HG03159 (cell line): ENCODE measurements around the gene RECQL5.

Experiments used
- ATAC-seq: cut with Tn5 transposase; IDR thresholded peaks from one replicate; pipeline ENCODE4 v1.9.1; 2021; ENCODE audit warnings: mild to moderate bottlenecking, moderate library complexity; ENCODE audit not compliant: unreplicated experiment

The RECQL5 gene

DNA sequence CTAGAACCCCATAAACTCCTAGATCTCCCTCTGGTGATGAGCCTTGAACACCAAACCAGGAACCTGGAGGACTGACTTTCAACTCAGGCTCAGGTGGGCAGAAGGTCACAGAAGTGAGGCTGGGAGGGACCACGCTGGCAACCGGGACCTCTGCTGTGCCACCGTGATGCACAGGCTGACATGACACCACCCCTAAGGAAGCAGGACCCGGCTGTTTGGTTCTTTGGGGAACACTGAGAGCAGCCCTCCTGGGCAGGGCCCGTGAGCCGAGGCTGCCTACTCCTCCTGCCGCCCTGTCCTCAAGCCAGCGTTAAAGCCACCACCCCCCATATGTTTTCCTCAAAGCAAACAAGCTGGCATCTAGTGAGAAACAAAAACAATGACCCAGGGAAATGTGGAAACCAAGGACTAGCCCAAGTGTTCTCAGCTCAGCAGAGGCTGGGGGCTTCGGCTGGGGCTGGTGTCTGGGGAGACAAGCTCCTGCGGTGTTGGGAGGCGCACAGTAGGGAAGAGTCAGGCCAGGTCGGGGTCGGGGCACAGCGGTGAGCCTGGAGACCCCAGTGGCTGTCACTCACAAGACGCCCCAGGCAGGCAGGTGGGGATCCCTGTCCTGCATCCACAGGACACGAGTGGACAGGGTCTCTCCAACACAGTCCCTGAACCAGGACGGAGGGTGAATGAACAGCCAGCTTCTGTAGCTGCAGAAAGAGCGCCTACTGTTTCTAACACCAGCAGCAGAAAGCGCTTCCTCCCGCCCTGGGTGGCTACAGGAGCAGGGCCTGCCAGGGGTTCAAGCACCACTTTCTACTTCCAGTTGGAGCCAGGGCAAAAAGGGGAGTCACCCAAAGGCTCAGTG is 32.0 kb downstream of the RECQL5 start:
- ATAC-seq: no peak

DNA sequence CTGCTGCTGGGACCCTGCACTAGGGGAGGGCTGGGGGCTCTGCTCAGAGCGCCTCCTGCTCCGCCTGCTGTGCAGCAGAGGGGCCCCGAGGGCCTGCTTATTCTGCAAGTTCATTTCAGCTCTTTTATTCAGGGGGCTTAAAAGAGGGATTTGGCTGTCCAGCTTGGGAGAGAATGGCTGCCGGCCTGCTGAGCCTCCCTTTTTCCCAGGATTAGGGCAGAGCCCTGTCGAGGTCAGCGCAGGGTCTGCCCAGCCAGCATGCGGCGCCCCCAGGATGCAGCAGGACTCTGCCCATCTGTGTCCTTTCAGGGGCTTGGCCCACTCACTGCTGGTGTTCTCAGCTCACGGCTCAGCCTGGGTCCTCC is 32.6 kb downstream of the RECQL5 start:
- no peak for ATAC-seq

DNA sequence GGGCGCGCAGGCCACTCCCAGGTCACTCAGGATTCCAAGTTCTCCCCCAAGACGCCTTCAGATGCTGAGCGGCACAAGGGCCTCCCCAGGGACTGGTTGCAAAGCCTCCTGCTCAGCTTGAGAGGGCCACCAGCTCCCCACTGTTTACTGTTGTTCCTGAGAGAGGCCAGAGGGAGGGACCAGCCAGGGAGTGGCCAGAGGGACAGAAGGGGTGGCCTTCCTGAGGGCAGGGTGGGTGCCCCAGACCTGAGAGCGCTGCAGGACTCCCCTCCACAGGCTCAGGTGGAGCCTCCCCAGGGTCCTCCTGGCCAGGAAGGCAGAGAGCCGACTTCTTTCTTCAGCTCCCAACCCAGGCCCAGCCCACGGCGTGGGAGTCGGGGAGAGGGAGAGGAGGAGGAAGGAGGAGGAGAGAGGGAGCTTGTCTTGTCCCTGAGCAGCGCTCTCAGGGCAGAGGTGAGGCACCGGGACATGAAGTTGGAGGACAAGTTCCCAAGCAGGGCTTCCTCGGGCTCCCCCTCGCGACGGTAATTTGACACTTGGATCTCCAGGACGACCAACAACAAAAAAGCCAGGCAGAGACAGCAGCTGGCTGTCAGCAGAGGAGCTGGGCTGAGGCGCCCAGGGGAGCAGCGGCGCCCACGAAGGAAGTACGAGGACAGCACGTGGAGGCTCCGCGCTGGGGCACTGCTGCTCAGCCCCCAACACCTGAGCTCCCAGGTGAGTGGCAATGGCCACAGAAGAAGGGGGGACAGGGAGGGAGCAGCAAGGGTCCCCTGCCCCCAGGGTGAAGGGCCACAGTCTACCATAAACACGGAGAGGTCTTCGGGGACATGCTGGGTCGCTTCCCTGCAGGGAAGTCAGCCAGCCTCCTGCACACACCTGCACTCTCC is 33.2 kb downstream of the RECQL5 start:
- ATAC-seq: no peak

DNA sequence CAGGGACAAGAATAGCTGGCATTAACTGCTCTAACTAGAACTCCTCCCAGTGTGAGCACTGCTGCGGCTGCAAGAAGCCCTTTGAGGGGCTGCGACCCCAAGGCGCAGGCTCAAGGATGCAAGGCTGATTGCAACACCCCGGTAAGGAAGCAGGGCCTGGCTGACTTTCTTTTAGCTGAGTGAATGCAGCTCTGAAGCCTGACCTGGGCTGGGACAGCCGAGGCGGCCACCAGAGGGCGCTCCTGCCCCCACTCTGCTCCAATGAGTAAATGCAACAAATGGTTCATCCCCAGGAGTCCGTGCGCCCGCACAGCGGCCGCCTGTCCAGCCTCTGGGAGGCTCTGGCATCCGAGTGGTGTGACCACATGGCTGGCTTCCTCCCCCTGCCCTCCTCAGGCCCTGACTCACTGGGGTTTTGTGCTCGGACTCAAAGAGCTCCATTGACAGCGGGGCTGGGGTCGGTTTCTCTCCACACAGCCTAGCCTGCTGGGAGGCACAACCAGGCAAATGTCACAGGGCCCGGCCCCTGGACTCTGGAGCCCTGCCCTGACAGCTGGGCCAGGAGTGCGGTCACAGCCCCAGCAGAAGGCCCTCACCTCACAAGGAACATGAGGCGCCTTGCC is 34.0 kb downstream of the RECQL5 start, which contains the start of gene SMIM5:
TSS of gene SMIM5 (plus strand) at position 572 of the 623 bp plus-strand sequence. CDS start 6,768 bp downstream, outside the sequence.
- peak; percentile 48 for ATAC-seq

DNA sequence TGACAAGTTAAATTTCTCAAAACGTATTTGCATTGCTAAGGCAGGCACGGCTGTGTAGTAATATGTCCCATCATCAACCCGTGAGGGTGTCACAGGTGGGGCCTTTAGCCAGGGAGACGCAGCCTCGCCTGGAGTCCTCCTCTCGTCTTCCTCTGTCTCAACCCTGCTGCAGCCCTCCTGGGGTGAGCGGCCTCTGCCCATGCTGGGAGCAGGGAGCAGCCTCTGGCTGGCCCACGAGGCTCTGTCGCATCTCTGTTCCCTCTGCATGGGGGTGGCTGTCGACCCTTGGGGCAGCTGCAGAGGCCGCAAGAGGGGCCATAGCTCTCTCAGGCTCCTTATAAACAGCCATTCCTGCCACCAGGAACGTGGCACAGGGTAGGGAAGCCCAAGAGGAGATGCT is 34.5 kb downstream of the RECQL5 start:
- no peak for ATAC-seq

DNA sequence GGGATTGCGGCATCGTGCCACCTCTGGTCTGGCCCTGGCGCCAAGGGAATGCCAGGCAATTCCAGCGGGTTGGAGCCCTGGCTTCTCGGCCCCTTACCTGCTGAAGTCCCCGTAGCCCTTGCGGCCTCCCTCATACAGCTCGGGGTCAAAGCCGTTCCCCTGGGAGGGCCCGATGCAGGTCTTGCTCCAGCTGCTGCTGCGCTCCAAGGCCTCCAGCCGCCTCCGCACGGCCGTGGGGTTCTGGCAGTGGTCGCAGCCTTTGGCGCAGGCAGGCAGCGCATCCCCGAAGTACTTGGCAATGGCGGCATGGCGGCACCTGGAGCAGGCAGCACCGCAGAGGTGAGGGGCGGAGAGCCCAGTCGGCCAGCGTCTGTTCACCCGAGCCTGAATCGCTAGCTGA is 35.6 kb downstream of the RECQL5 start:
- no peak for ATAC-seq

DNA sequence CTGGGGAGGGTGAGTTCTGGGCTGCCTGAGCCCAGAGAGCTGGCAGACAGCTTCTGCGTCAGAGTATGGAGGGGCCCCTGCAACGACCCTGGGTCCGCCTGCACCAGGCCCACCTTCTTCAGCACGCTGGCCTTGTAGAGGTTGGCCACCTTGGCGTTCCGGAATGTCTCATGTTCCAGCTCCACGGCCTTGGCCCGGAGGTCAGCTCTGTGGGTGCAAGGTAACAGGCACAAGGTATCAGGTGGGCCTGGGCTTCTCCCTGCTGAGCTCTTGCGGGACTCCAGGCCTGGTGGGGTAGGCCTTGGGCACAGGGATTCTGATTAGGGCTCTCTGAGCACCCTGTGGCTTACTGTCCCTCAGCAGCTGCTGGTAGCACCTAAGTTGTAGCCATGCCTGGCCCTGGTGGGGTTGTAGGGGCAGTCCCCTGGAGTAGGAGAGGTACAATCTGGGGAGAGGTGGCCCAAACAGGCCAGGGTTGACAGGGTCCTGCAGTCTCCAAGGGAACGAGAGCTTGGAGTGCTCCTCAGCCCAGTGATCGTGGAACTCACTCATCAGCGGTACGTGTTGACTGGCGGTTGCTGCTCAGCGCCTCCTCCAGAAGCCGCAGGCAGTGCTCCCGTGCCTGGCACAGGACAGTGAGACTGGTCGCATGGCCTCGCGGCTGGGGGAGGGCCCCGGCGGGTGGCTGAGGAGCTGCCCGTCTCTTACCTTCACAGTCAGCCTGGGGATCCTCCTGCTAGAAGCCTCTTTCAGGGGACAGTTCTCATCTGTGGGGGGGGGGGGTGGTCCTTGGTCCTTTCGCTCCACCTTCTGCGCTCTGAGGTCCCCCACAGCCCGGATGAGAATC is 36.7 kb downstream of the RECQL5 start:
- no peak for ATAC-seq

DNA sequence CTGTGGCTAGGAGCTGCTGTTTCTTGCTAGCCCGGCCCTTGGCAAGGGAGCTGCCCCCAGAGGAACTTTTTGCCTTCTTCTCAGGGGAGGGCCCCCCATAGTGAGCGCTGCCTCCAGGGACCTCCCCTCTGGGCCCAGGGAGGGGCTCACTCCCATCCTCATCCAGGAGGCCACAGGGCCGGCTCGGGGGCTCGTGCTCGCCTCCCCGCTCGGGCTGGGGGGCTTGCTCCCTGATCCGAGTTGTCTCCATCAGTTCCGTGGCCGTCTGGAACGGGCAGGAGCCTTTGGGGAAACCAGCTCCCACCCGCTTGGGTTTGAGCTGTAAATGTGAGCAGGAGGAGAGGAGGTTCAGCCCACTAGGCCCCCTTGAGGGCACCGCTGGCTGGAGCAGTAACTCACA is 37.8 kb downstream of the RECQL5 start:
- no peak for ATAC-seq

DNA sequence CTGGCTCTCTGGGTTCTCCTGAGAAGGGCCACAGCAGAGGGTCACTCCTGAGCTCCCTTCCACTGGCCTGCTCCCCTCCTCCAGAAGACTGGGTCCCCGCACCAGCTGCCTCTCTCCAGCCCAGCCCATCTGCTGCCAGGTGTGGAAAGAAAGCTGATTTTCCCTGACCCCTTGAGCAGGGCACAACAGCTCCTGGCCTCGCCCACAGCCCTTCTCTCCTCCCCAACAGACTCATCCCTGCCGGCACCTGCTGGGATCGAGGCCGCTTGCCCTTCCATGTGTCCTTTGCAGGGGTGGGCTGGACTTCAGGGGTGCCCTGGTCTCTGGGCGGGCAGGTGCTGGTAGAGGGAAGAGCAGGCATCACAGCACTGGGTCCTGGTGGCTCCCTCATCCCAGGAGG is 38.5 kb downstream of the RECQL5 start:
- ATAC-seq: no peak

DNA sequence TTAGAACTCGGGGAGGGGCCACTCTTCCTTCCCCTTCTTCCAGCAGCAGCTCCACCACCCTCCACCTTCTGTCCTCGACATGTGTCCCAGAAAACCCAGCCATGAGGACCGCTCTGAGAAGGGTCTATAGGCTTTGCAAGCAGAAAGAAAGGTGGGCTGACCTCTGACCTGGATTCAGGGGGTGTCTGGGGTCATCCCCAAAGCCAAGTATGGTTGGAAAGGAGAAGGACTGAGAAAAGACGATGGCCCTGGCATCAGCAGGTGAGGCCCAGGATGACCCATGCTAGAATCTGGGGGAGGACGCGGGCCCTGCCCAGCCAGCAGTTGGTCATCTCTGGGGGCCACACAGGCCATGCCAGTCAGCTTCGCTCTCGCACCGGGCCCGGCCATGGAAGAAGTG is 39.9 kb downstream of the RECQL5 start:
- no peak for ATAC-seq

DNA sequence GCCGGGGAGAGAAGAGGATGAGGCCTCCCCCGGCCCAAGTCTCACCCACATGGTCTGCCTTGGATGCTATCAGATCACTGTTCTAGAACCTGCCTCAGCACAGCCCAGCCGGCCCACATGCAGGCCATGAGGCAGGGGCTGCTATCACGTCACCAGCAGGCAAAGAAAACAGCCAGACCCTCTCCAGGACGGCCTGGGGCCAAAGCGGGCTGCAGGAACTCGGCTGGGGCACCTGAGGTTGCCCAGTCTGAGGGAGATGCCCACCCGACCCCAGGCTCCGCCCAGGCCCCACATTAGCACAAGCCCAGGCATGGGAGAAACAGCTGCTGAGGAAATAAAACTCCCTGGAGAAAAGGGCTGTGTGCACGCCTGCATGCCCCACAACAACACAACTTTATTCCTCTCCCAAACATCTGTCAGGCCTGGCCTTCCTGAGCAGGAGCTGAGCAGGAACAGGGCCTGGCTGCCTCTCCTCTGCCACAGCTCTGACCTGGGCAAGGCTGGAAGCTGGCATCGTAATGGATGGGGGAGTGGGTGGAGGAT is 40.4 kb downstream of the RECQL5 start:
- no peak for ATAC-seq

DNA sequence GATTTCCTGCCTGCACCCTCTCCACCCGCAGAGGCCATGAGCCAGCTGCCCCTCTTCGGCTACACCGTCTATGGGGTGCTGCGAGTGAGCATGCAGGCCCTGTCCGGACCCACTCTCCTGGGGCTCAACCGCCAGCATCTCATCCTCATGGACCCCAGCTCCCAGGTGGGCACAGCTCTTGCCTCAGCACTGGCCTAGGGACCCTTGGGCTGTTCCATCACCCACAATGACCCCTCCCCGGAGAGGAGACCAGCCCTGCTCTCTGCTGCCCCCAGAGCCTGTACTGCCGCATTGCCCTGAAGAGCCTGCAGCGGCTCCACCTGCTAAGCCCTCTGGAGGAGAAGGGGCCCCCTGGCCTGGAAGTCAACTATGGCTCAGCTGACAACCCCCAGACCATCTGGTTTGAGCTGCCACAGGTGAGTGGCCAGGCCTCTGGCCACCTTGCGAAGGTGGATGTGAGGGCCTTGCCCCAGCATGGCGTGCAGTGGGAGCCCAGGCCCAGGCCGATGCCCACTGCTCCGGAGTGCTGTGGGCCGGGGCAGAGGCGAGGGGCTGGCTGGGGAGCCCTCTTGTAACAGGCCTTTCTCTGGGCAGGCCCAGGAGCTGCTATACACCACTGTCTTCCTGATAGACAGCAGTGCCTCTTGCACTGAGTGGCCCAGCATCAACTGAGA is 41.0 kb downstream of the RECQL5 start:
- no peak for ATAC-seq

DNA sequence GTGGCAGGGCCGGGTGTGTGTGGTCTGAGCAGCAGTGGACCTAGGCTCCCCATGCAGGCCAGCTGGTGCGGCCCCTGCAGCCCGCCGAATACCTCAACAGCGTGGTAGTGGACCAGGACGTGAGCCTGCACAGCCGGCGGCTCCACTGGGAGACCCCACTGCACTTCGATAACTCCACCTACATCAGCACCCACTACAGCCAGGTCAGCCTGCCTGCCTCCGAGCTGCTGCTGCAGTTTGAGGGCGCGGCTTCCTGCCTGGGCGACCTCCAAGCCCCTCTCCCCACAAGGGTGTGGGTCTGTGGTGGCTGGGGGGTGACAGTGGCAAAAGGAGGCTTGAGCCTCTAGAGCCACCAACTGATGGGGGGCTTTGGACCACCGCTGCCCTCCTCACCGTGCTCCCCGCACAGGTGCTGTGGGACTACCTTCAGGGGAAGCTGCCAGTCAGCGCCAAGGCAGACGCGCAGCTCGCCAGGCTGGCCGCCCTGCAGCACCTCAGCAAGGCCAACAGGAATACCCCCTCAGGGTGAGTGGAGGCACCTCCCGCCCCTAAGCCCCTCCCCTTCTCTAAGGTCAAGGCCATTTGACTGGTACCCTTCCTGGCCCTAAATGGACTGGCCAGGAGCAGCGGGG is 42.1 kb downstream of the RECQL5 start:
- ATAC-seq: no peak

DNA sequence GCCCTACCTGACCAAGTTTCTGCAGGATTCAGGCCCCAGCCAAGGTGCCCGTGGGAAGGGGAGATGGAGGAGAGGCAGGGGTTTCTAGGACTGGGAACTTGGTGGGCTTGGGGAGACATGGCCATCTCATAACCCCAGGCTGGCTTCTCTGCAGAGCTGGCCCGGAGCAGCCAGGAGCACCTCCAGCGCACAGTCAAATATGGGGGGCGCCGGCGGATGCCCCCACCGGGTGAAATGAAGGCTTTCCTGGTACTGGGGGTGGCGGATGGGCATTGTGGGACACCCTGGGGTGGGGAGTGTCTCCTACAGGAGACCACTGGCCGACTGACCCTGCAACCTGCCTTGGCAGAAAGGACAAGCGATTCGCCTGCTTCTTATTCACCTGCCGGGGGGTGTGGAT is 42.9 kb downstream of the RECQL5 start:
- ATAC-seq: no peak

DNA sequence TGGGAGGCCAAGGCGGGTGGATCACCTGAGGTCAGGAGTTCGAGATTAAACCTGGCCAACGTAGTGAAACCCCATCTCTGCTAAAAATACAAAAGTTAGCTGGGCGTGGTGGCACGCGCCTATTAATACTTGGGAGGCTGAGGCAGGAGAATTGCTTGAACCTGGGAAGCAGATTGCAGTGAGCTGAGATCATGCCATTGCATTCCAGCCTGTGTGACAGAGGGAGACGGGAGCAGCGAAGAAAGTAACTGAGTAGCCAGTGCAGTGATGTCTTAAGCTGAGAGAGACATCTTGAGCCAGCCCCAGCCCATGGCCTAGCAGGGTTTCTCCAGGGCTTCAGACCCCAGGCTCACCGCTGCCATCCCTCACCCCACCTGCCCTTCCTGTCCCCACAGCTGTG is 43.6 kb downstream of the RECQL5 start:
- no peak for ATAC-seq

DNA sequence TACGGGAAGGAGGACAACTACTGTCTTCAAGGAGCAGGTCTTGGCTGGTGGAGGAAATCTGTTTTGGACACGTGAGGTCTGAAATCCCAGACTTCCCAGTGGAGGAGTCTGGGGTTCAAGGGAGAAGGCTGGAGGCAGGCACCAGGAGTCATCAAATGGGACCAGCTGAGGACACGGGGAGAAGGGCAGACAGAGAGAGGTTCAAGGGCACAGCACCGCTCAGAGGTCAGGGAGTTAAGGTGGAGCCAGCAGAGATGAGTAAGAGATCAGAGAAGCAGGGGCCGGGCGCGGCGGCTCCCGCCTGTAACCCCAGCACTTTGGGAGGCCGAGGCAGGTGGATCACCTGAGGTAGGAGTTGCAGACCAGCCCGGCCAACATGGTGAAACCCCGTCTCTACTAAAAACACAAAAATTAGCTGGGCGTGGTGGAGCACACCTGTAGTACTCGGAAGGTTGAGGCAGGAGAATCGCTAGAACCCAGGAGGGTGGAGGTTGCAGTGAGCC is 44.1 kb downstream of the RECQL5 start:
- no peak for ATAC-seq

DNA sequence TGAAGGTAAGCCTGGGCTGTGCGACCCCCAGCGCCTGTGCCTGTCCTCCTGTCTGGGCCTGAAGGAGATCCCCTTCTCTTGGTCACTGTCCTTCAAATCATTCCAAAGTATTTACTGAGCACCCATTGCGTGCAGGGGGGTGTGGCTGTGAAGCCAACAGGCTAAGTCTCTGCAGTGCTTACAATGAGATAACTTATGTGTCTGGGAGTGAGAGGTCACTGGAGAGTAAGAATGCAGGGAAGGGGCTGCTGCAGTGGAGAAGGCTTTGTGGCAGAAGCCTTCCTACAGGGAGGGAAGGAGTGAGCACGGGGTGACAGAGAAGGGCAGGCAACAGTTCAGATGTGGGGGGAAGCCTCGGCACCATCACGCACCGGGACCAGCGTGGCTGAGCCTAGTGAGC is 44.9 kb downstream of the RECQL5 start:
- no peak for ATAC-seq

DNA sequence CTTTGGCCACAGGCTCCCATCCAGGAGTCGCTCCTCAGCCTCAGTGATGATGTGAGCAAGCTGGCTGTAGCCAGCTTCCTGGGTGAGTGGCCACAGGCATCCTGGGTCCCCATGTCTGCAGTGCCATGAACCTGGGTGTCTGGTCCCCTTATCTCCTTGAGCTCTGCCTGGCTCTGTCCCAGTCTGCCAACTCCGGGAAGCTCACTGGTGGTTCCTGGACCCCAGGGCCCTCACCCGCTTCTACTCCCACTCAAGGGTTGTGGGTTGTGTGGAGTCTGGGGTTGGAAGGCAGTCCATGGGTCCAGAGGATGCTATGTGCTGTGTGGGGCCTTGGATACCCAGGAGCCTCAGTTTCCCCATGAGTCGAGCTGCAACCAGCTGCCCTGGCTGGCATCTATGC is 45.5 kb downstream of the RECQL5 start:
- no peak for ATAC-seq
